NCI-H446 treated with DMSO at 0.1 percent for 48 hours (cell line): Measurements from ENCODE around the gene EMD.
"Not testable (repeated sequence)": the region's sequence is repeated elsewhere in the genome, so short reads cannot be mapped to it uniquely, and the experiment has no call there.

ENCODE experiments used
- DNase-seq: peaks from one replicate; lab custom pipeline; 2025; lab: John Stamatoyannopoulos, UW

Gene EMD

DNA sequence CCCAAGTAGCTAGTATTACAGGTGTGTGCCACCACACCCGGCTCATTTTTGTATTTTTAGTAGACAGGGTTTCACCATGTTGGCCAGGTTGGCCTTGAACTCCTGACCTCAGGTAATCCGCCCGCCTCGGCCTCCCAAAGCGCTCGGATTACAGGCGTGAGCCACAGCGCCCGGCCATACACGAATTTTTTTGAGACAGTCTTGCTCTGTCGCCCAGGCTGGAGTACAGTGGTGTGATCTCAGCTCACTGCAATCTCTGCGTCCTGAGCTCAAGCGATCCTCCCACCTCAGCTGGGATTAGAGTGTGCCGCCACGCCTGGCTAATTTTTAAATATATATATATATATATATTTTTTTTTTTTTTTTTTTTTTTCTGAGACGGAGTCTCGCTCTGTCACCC, 17.3 kb downstream of the EMD start:
- DNase-seq = not testable (repeated sequence)

DNA sequence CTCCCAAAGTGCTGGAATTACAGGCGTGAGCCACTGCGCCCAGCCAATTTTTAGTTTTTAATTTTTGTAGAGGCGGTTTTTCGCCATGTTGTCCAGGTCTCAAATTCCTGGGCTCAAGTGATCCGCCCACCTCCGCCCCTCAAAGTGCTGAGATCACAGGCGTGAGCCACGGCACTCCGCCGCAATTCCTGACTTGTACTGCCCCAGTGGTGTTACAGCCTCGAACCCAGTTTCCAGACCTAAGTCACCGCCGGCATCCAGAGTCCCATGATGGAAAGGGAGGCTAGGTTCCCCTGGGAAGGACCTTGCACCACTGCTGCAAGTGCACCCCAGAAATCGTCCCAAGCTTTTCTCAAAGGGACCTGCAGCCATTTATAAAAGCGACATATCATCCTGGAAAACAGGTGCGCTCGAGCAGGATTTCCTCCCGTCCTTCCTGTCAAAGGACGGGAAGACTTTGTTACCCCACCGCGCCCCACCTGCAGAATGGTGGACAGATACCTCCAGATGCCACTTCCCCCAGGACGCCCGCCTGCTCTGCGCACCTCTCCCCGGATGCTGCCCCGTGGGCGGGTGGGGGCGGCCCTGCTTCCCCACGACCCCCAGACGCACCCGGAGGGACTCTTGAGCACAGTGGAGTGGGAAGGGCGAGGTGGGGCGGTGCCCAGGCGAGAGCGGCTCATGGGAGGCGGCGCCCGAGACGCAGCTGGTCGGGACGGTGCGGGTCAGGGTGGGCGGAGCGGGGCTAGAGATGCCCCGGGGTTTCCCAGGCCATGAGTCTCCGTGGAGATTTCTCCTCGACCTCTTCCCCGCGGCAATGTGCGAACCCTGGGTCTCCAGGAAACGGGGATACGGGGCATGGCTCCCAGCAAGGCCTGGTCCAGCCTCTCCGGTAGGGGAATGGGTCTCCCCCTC, 18.1 kb downstream of the EMD start:
- DNase-seq = no peak

DNA sequence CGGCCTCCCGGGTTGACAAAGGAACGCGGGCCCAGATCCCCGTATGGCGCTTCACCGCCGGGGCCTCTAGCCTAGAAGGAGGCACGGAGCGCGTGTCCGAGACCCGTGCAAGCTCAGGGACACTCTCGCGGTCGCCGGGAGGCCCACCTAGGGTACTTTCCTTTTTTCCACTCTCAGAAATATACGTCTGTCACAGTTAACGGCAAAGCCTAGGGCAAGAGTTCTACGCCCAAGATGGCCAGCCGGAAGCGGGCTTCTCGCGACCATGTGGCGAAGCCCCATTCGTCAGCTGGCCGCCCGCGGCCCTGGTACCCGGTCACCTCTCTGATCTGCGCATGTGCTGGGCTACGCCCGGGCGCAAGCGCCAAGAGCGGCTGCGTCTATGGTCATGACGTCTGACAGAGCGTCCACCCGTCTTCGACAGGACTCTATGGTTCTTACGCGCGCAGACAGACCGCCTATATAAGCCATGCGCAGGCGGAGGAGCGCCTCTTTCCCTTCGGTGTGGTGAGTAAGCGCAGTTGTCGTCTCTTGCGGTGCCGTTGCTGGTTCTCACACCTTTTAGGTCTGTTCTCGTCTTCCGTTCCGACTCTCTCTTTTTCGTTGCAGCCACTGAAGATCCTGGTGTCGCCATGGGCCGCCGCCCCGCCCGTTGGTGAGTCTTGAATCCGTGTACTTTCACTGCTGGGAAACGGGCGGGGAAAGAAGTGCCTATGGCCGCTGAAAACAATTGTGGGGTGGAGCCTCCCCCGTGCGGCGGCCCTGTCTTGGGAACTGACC, 19.0 kb downstream of the EMD start, which contains the start of gene RPL10:
Gene RPL10 (plus strand): TSS at position 490 of the 780 bp plus-strand sequence. CDS start 143 bp downstream, at position 633.
- DNase-seq = peak; percentile 96

DNA sequence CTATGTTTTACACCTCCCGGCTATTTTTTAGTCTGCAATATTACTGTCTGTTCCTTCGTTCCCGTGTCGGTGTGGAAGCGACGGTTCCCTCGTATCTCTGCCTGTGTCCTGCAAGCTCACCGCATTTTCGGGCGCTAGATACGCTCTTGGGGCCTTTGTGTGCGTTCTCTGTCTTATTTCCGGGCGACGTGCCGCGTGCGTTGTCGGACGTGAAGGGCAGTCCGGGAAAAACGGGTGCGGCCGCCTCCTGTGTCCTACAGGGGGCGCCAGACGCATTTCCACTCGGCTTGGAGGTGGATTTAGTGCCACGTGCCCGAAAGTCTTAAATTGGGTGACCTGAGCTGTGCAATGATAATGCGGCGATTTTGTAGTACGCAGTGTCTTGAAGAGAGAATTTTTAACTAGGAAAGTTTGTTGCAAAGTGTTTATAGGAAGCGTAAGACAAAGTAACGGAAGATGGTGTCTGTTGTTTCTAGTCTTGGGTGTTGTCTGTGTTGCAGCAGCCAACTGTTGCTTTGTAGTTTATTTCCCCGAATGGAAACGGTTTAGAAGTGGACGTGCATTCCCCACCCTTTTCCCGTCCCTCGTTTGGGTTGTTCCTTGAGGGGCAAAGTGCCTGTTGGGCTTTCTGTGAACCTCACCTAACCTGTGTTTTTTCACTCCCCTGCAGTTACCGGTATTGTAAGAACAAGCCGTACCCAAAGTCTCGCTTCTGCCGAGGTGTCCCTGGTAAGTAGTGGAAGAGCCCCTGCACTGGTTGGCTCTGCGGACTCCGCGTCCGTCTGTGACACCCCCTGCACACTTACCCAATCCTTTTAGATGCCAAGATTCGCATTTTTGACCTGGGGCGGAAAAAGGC, 19.8 kb downstream of the EMD start:
- peak; percentile 37 for DNase-seq

DNA sequence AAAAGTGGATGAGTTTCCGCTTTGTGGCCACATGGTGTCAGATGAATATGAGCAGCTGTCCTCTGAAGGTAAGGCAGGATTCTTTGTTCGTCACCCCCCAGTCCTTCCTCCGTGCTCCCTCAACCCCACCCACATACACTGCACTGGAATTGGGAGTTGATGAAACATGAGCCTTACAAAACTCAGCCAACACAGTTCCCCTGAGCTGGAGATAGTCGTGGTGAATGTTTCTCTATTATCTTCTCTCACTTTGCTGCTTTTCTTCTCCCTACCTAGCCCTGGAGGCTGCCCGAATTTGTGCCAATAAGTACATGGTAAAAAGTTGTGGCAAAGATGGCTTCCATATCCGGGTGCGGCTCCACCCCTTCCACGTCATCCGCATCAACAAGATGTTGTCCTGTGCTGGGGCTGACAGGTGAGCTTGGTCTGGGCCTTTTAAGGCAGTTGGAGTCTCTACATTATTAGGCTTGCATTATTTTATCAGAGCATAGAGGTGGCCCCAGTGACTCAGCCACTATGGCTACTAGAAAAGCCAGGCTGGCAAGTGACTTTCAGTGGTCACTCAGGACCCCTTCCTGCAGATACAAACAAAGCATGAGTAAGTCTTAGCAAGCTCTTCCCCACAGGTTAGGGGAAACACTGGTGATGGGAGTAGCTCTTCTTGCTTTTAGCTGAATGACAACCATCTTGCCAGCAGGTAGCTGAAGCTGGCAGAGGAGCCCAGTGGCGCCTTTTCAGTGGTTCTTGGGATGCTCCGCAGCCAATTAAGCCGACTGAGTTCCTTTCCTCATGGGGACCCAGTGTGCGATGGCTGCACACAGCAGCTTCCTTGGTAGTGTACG, 20.7 kb downstream of the EMD start:
- no peak for DNase-seq

DNA sequence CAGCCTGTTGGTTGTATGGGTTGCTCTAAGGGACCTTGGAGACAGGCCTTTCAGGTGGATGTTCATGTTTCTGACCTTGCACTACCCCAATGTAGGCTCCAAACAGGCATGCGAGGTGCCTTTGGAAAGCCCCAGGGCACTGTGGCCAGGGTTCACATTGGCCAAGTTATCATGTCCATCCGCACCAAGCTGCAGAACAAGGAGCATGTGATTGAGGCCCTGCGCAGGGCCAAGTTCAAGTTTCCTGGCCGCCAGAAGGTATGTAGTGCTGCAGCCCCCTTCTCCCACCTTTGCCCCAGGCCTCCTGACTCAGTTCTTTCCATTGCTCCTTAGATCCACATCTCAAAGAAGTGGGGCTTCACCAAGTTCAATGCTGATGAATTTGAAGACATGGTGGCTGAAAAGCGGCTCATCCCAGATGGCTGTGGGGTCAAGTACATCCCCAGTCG, 21.3 kb downstream of the EMD start:
- DNase-seq = not testable (repeated sequence)

DNA sequence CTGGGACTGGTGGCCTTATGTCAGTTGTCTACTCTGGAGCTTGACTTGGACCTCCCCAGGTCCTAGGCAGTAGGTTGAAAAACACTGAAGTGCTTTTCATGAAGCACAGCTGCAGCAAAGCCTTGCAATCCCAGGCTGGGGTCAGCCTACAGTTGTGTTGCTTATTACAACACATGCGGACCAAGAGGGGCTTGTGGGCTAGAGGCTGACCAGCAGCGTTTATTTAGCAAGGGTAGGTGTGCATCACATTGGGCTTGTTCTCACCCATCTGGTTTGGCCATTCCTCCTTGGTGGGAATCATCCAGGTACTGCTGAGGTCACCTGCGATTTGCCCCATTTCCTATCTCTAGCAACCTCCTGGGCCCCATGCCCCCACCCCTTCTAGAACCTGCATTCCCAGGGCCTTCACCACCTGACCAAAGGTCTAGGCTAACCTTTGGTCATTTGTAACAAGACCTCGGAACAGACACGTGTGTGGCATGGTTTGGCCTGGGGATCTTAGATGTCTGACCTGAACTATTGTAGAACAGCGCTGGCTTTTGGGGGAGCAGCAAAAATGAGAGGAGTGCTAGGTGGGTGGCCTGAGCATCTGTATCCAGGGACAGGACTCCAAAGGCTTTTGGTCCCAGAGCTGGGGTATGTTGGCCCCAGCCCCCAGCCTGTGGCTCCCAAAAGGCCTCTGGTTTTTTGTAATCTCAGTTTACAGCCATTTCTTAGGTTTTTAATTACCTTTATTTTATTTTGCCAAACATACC, 22.1 kb downstream of the EMD start:
- no peak for DNase-seq

DNA sequence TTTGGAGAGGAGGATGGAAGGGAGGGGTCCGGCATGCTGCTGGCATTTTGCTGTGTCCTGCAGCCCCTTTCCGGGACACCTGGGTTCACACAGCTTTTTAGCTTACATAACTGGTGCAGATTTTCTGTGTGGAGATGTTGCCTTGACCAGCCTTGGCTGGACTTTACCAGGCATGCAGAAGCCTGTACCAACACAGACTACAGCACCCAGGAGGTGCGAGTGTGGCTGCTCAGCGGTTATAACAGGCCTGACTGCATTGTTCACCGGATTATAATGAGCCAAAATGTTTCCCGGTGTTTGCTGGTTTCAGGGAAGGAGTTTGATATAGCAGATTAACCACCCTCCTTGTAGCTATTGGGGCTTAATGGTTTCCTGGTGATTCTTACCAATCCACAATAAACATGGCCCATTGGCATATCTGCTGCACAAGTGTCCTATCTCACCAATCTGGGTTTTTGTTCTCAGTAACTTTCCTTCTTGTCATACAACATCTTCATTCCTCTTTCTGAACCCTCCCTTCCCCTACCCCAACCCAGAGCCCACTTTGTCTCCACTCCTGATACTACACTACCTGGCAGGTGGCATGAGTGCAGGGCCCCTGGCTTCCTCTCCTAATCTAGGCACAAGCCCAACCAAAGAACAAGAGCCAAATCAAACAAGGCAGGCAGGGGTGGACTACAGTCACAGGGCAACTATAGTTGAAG, 23.0 kb downstream of the EMD start:
- DNase-seq = no peak

DNA sequence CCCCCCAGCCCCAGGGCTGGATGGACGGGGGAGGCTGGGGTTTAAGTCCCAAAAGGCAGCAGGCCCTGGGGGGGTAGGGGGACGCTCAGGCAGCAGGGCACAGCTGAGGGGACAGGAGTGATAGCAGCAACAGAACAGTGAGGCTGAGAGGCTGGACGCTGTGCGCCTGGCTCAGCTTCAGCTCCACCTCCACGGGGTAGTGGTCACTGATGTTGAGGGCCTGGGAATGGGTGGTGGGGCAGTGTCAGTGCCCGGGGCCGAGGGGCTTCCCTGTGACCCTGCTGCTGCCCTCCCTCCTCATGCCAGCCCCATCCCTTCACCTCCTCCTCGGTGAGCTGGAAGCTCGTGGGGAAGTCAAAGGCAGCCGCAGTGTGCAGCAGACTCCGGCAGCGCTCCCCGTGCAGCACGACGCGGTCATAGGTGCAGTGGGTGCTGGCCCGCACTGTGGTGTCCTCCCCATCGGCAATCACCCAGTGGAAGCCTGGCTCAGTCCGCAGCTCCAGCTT, 23.6 kb downstream of the EMD start:
- no peak for DNase-seq

DNA sequence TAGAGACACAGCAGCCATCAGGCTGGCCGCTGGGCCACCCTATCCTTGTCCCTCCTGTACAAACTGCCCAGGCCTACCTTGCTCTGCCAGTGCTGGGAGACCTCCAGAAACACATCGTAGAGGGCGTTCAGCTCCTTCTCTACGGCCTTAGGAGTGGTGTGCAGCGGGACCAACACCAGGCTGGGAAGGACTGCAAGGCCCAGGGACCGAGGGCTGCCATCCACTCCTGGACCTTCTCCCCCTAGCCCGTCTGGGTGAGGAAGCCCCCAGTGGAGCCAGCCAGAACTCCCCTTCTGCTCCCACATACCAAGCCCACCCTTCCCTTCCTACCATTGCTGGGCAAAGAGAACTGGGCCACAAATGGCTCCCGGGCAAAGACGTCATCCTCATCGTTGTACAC, 24.1 kb downstream of the EMD start:
- no peak for DNase-seq

DNA sequence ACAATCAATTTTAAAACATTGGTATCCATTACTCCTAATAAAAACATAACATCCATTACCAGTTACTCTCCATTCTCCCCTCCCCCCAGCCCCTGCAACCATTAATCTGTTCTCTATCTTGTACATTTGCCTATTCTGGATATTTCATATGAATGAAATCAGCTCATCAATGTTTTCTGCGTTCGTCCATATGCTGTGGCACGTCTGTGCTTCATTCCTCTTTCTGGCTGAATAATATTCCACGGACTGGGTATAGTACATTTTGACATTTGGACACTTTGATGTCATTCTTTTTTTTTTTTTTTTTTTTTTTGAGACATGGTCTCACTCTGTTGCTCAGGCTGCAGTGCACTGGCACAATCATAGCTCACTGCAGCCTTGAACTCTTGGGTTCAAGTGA, 24.8 kb downstream of the EMD start:
- DNase-seq = no peak

DNA sequence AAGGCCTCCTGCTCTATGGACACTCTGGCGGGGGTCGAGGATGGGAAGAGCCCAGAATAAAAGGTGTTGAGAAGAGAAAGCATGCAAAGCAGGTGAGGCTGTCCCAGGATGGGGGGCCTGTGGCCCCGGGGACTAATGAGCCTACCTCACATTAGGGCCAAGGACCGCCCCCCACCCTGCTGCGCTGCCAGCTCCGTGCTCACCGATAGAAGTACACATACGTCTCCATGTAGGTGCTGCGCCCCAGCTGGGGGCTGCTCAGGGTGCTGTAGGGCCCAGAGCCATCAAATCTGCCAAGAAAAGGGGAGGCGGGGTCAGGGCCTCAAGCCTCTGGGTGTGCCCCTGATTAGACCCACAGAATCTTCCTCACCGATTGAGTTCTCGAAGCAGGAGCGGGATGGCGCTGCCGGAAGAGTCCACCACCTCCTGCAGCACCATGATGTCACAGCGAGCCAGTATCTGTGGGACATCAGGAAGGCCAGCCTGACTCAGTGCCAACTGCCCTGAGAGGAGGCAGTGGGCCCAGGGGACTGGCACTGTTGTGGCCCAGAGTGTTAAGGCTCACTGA, 25.6 kb downstream of the EMD start:
- DNase-seq = no peak

DNA sequence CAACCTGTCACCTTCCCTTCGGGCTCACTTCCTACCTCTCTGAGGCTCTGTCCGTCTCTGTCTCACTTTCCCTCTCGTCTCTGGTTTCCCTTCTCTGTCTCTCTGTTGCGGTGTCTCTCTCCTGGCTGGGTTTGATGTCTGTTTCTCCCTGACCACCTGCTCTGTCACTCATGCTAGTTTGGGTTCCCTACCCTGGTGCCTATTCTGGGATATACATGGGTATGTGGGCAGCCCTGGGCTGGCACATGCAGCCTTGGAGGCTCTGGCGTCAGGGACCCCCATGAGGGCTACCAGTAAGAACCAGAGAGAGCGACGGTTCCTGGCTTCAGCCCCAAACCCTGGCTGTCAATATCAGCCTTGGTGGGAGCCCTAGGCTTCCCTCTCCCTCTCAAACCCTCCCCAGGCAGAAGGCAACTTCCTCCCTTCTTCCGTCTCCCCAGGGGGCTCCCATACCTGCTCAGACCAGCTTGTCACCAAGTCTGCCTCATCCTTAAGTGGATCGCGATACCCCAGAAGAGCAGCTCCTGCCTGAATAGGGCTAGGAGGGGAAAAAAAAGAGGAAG, 29.6 kb downstream of the EMD start:
- no peak for DNase-seq

DNA sequence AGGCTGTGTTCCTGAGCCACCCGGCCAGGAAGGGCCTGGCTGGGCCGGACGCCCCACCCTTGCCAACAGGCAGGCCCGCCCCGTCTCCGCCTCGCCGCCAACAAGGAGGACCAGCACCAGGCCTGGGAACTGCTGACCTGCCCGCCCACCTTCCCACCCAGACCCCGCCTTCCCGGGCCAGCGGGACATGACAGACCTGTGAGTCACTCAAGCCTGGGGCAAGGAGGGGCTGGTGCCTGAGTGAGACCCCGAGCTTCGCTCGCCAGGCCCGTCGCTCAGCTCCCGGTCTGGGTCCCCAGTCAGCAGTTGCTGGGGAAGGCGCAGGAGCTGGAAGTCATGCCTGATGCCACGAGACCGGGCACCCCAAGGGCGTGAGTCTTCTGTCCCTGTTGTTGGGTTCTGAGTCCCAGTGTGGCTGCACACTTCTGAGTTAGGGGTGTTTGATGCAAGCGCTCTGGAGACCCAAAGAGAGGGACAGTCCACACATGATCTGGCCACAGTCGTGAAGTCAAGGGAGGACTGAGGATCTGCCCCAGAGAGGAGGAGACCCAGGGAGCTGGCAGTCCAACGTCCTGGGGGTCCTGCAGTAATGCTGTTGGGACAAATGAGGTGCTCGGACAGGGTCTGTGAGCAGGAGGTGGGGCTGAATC, 30.3 kb downstream of the EMD start, which contains the start of gene DNASE1L1:
Gene DNASE1L1 (minus strand): TSS at position 33 of the 650 bp plus-strand sequence. CDS start 3,686 bp downstream, outside the sequence.
- DNase-seq = no peak

DNA sequence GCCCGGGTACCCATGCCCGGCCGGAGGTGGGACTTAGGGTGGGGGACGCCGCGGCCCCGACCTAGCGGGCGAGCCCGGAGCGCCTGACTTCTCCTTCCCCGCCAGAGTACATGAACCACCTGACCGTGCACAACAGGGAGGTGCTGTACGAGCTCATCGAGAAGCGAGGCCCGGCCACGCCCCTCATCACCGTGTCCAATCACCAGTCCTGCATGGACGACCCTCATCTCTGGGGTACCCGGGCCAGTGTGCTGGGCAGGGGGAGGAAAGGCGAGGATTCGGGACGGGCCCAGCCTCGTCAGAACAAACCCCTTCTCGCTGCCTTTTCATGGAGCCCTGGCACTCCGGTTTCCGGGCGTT, 32.9 kb downstream of the EMD start:
- DNase-seq = peak; percentile 52

DNA sequence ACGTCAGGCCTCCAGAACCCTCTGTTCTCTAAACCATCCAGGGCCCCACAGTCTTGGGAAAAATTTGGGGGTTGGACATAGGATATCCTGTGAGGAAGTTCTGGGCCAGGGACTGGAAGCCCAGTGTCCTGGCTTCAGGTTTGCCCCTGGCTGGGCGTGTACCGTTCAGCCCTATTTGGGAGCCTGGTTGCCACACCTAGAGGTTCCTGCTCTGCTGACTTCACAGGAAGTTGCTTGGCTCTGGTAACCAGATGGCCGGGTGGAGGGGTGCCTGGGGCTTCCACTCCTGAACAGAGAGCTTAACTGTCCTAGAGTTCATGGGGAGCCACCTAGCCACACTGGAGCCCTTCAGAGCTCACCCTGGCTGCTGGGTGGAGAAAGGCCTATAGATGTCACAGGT, 33.4 kb downstream of the EMD start:
- DNase-seq = no peak

DNA sequence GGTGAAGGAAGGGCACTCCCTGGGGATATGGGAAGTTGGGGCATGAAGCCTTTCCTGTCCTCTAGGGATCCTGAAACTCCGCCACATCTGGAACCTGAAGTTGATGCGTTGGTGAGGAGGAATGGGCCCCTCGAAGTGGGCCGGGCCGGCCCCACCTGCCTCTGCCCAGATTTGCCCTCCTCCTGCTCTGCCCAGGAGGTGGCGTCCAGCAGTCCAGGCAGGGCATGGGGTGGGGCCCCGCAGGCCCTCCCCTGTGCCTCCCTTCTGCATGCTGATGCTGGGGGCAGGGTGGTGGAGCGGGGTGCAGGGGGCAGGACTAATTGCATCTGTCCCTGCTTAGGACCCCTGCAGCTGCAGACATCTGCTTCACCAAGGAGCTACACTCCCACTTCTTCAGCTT, 34.0 kb downstream of the EMD start:
- DNase-seq = no peak

DNA sequence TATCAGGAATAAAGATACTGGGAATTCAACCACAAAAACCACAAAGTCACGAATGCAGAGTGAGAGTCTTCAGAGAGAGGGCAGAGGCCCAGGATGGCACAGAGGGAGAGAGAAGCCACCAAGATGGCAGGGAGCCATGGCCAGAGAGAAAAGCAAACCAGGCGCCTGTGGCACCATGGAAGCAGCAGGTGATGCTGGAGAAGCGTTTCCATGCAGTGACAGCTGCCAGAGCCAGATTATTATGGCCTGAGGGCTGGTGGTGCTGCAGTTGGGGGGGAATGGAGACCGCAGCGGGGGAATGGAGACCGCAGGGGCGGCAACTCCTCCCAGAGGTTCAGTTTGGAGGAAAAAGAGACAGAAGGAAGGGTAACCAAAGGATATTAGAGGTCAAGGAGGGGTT, 38.1 kb downstream of the EMD start:
- no peak for DNase-seq
